Peyer's patch (tissue), 4 donors: ENCODE results near the gene NPSR1.

ENCODE experiments used
- CTCF ChIP-seq, 6 experiments: fragments of 450-650 bp in 4 of 6; fragments of 200-600 bp in 2 of 6; sonication (generic) in 1 of 6; IDR thresholded peaks; one replicate each; pipeline ENCODE4 v1.5.1; 2017 to 2019; ENCODE audit warnings: antibody characterized with exemption in 6 of 6, mild to moderate bottlenecking in 3 of 6, moderate library complexity in 1 of 6
- POLR2A ChIP-seq, 2 donors: fragments of 450-650 bp; IDR thresholded peaks; one replicate each; pipeline ENCODE4 v1.5.1; 2017; ENCODE audit warnings: antibody characterized with exemption in 2 of 2, mild to moderate bottlenecking in 2 of 2, moderate library complexity in 2 of 2

DNA sequence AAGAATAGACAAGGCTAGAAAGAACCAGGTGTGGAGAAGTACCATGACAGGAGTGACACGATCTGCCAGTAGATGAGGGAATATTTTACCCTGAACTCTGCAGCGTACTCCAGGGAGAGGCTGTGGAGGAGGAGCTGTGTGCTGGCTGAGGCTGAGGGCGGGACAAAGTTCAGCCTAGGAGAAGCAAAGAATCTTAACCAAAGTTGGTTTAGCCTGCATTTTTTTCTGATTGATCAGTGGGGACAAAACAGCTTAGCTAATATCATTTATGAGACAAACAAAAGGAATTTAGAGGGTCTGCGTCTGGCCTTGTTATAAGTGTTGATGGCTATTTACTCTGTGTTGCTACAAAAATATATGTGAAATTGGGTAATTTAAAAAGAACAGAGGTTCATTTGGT lies 5.2 kb upstream of the NPSR1 start:
- TF ChIP-seq CTCF (IDR thresholded peaks at IDR 0.05) (no peak), POLR2A (IDR thresholded peaks at IDR 0.05) (no peak)
